Brain microvascular endothelial cell (primary cell): ENCODE data around the gene RBM5.

ENCODE experiments used
- DNase-seq: peaks from one replicate; pipeline ENCODE4 v3.0.0-alpha.2; 2020
- H3K27ac ChIP-seq: fragments of 250-450 bp; sonication (Bioruptor Pico); 2 replicates; pipeline ENCODE4 v1.5.1; 2020; ENCODE audit warnings: mild to moderate bottlenecking, moderate library complexity
- H3K27me3 ChIP-seq: fragments of 250-450 bp; sonication (Bioruptor Pico); replicated peaks from 2 replicates; pipeline ENCODE4 v1.5.1; 2020; ENCODE audit warnings: mild to moderate bottlenecking
- H3K36me3 ChIP-seq: fragments of 250-450 bp; sonication (Bioruptor Pico); replicated peaks from 2 replicates; pipeline ENCODE4 v1.5.1; 2020; ENCODE audit warnings: mild to moderate bottlenecking
- H3K4me3 ChIP-seq: 2 replicates; pipeline ENCODE4 v1.5.1; 2011; ENCODE audit warnings: low read depth, mild to moderate bottlenecking, control low read depth, low read length, moderate library complexity
- in situ Hi-C: cut with HindIII; loops from 2 replicates; pipeline ENCODE4 v1.10.0; 2017; ENCODE audit warnings: low sequenced_read_pairs, low pct_ligation_motif_present
- TF ChIP-seq, protein P1 (sequence below): IDR thresholded peaks from 2 replicates; pipeline ENCODE4 v1.5.1; 2011; ENCODE audit warnings: low read depth, mild to moderate bottlenecking, moderate library complexity, low read length, control low read depth, inconsistent platforms; ENCODE audit errors: missing control alignments

Gene RBM5

DNA sequence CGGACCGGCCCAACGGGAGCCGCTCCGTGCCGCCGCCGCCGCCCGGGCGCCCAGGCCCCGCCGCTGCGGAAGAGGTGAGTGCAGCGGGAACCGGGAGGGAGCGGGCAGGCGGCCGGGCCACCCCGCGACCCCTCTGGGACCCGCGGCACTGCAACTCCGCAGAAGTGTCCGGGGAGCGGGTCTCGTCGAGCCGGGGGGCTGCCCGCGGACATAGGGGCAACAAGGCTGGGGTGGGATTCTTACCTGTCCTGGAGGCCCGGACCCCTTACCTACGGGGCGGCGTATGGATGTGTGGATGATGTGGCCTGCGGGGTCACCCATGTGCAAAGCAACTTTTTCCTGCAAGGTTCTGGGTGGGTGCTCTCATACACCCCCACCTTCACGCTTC lies 66.8 kb downstream of the RBM5 start:
- no peak for DNase-seq
- Histone ChIP-seq H3K4me3 (peak overlapping the region; percentile 39), H3K27me3 (peaks cover 8% of the 10 kb centered on the region), H3K27ac (no peak overlapping the region), H3K36me3 (no peaks in the 10 kb centered on the region)
- in situ Hi-C loops, result no loop called here
- TF ChIP-seq, protein P1, sequence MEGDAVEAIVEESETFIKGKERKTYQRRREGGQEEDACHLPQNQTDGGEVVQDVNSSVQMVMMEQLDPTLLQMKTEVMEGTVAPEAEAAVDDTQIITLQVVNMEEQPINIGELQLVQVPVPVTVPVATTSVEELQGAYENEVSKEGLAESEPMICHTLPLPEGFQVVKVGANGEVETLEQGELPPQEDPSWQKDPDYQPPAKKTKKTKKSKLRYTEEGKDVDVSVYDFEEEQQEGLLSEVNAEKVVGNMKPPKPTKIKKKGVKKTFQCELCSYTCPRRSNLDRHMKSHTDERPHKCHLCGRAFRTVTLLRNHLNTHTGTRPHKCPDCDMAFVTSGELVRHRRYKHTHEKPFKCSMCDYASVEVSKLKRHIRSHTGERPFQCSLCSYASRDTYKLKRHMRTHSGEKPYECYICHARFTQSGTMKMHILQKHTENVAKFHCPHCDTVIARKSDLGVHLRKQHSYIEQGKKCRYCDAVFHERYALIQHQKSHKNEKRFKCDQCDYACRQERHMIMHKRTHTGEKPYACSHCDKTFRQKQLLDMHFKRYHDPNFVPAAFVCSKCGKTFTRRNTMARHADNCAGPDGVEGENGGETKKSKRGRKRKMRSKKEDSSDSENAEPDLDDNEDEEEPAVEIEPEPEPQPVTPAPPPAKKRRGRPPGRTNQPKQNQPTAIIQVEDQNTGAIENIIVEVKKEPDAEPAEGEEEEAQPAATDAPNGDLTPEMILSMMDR, result no peak

DNA sequence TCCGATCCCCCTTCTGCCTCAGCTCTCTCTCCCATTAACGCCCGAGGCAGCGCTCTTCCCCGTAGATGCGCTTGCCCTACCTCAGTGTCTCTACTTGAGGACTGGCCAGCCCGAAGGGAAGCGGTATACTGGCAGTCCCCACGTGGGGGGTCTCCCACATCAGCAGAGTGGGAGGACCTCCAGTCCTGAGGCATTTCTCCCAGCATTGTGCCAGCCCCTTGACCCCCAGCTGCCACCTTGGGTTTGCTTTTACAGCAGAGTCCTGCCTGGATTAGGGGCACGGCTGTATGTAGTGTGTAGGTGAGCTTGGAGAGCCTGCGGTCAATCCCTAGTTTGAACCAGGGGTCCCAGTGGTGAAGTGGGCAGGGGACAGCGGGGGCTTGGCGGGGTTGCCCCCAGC lies 67.2 kb downstream of the RBM5 start:
- DNase-seq, result no peak
- no peaks in the 10 kb centered on the region for H3K36me3 ChIP-seq
- H3K27me3 ChIP-seq, result peaks cover 8% of the 10 kb centered on the region
- TF ChIP-seq, protein P1, result no peak
- in situ Hi-C loops, result no loop called here
- no peak overlapping the region for H3K27ac ChIP-seq
- H3K4me3 ChIP-seq, result peak overlapping the region; percentile 39

DNA sequence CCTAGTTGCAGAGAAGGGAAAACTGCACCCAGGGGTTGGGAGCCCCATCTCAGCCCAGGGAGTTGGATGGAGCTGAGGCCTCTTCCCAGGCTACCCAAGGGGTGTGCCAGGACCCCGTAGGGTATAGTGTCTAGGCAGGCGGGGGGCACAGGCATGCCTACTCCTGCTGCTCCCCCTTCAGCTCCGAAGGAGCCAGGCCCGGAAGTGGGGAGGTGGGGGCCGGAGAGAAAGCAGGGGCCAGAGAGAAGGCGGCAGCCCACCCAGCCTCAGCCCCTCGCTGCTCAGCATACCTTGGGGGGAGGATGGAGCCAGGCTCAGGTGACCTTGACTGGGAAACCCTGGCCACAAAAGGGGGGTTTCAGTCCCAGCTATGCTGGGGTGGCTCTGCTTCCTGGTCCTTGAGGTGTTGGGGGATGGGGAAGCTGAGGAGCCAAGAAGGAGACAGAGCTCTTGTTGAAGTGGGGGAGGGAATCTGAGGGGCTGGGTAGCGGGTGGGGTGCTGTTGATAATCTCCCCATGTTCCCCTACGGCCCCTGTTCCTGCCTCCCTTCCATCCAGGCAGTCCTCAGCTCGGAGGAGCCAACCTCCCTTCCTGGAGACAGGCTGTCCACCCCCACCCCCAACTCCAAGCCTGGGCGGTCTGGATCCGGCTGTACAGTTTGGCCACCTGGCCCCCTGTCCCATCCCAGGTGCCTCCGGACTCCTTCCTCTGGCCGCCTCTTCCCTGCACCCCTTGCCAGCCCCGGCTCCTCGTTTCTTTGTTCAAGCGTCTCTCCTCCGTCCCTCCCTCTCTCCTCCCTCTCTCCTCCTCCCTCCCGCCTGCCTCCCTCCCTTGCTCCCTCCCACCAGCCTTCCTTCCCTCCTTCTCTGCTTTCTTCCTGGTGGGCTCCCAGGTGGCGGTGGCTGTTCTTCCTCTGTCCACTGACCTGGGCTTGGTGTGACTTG lies 68.1 kb downstream of the RBM5 start:
- no peak for DNase-seq
- Histone ChIP-seq H3K27me3 (peaks cover 8% of the 10 kb centered on the region), H3K36me3 (no peaks in the 10 kb centered on the region), H3K4me3 (peak overlapping the region; percentile 43), H3K27ac (no peak overlapping the region)
- TF ChIP-seq, protein P1, result no peak
- in situ Hi-C loops, result no loop called here

- Histone ChIP-seq H3K4me3 (no peak overlapping the region), H3K27me3 (peaks cover 8% of the 10 kb centered on the region), H3K27ac (no peak overlapping the region), H3K36me3 (no peaks in the 10 kb centered on the region)
- in situ Hi-C loops, result no loop called here
- DNase-seq, result no peak
- TF ChIP-seq, protein P1, result no peak
Measured at GRCh38 chr3:50157827-50158529, 69.3 kb downstream of the RBM5 start.

DNA sequence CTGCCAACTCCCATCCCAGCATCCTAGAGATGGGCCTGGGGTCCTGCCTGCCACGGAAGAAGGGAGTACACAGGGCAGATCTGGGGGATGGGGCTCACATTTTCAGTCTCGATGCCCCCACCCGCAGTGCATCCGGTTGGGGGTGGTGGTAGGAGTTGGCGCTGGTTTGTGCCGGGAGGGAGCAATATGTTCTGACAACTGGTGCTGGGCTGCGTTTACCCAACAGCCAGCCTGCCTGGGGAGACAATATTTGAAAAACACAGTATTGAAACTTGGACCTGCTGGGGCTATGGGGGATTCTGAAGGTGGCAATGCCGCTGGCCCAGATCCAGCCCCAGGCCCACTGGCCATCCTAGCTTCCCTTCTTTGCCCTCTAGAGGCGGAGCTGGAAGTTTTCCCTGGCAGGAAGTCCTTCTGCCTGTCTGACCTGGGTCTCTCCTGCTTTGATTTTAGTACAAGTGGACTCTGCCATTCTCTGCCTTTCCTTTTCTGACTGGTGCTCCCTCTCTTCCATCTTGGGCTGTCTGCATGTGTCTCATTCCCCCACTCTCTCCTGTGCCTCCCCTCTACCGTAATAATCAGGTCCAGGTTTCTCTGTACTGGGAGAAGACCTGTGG lies 69.9 kb downstream of the RBM5 start:
- no peak for DNase-seq
- TF ChIP-seq, protein P1, result peak; percentile 9
- peaks cover 8% of the 10 kb centered on the region for H3K27me3 ChIP-seq
- no peaks in the 10 kb centered on the region for H3K36me3 ChIP-seq
- in situ Hi-C loops, result no loop called here
- no peak overlapping the region for H3K4me3 ChIP-seq
- H3K27ac ChIP-seq, result no peak overlapping the region
